DND-41 (cell line): Measurements from ENCODE around the gene ZPR1.

Experiments used
- EZH2 ChIP-seq: IDR thresholded peaks from 3 replicates; pipeline ENCODE4 v1.6.1; 2012; ENCODE audit warnings: borderline replicate concordance, low read depth, mild to moderate bottlenecking, moderate library complexity, low read length, inconsistent platforms; ENCODE audit not compliant: severe bottlenecking
- TF ChIP-seq, protein P1 (sequence below): IDR thresholded peaks from 2 replicates; pipeline ENCODE4 v1.5.1; 2012; ENCODE audit warnings: borderline replicate concordance, low read length, moderate library complexity, mild to moderate bottlenecking; ENCODE audit not compliant: poor library complexity, severe bottlenecking; ENCODE audit errors: extremely low read depth

DNA sequence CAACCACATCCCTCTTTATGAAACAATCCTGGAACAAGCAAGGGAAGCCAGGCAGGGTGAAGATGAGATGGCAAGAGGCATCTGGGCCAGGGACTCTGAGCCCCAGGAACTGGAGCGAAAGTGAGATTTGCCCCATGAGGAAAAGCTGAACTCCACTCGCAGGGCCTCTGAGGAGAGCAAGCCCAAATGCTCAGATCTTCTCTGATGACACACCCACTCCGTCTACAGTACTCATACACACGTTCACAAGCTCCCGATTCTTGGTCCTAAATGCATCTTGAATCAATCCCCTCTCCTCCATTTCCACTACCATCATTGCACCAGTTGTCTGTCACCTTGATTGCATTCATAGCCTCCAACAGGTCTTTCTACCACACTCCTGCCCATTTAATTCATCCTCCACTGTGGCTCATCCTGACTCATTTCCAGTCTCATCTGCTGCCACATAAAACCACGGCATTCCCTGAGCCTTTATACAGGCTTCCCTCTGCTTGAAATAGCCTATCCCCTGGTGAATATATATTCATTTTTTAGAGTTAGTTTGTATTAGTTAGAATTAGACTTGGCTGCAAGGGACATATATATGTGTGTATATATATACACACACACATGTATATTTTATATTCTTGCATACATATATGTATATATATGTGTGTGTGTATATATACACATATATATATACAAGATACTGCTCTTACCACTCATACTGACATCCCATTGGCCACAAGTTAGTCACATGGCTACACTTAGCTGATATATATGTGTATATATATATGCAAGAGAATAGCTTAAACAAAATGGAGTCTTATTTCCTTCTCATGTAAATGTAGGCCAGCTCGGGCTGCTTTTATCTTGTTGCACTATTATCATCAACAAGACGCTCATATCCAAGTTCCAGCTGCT, 5.3 kb upstream of the ZPR1 start:
- TF ChIP-seq, protein P1, sequence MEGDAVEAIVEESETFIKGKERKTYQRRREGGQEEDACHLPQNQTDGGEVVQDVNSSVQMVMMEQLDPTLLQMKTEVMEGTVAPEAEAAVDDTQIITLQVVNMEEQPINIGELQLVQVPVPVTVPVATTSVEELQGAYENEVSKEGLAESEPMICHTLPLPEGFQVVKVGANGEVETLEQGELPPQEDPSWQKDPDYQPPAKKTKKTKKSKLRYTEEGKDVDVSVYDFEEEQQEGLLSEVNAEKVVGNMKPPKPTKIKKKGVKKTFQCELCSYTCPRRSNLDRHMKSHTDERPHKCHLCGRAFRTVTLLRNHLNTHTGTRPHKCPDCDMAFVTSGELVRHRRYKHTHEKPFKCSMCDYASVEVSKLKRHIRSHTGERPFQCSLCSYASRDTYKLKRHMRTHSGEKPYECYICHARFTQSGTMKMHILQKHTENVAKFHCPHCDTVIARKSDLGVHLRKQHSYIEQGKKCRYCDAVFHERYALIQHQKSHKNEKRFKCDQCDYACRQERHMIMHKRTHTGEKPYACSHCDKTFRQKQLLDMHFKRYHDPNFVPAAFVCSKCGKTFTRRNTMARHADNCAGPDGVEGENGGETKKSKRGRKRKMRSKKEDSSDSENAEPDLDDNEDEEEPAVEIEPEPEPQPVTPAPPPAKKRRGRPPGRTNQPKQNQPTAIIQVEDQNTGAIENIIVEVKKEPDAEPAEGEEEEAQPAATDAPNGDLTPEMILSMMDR = no peak
- TF ChIP-seq EZH2 = no peak
